Nephron (organoid): ENCODE data around the gene PJA1.
A peak's percentile ranks its signal among the peaks of the same experiment; 100 is the strongest.

Experiments used
- H3K27ac Mint-ChIP-seq, 3 experiments: 2 replicates each; pipeline ENCODE4 v1.8.0; 2020; ENCODE audit warnings: mixed read lengths in 3 of 3, mild to moderate bottlenecking in 2 of 3, moderate library complexity in 1 of 3
- H3K27me3 Mint-ChIP-seq: 2 replicates; pipeline ENCODE4 v1.8.0; 2021; ENCODE audit warnings: low read depth, mild to moderate bottlenecking, moderate library complexity, mixed read lengths
- H3K36me3 Mint-ChIP-seq: 2 replicates; pipeline ENCODE4 v1.8.0; 2020; ENCODE audit warnings: low read depth, mixed read lengths
- H3K4me1 Mint-ChIP-seq: 2 replicates; pipeline ENCODE4 v1.8.0; 2020; ENCODE audit warnings: mixed read lengths
- H3K4me3 Mint-ChIP-seq, 3 experiments: 2 replicates each; pipeline ENCODE4 v1.8.0; 2020; ENCODE audit warnings: mild to moderate bottlenecking in 3 of 3, mixed read lengths in 3 of 3, moderate library complexity in 2 of 3
- H3K9me3 Mint-ChIP-seq: 2 replicates; pipeline ENCODE4 v1.8.0; 2020; ENCODE audit warnings: mixed read lengths
- TF ChIP-seq, protein P1 (sequence below), 3 experiments: fragments of 200-600 bp; sonication (generic); IDR thresholded peaks; one replicate each; pipeline ENCODE4 v1.5.0; 2021; ENCODE audit warnings: antibody characterized with exemption in 3 of 3; ENCODE audit not compliant: unreplicated experiment in 3 of 3

PJA1 gene

DNA sequence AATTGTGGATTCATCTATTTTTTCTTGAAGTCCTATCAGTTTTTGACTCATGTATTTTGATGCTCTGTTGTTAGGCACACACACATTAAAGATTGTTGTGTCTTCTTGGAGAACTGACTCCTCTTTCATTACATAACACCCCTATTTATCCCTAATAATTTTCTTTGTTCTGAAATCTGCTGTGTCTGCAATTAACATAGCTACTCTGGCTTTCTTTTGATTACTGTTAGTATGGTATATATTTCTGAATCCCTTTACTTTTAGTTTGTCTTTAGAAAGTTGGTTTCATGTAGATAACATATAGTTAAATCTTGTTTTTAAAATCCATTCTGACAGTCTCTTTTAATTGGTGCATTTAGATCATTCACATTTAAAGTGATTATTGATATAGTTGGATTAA, 5.1 kb upstream of the PJA1 start:
- H3K36me3 Mint-ChIP-seq = no peaks in the 10 kb centered on the region
- H3K4me3 Mint-ChIP-seq = no peak overlapping the region
- TF ChIP-seq, protein P1, sequence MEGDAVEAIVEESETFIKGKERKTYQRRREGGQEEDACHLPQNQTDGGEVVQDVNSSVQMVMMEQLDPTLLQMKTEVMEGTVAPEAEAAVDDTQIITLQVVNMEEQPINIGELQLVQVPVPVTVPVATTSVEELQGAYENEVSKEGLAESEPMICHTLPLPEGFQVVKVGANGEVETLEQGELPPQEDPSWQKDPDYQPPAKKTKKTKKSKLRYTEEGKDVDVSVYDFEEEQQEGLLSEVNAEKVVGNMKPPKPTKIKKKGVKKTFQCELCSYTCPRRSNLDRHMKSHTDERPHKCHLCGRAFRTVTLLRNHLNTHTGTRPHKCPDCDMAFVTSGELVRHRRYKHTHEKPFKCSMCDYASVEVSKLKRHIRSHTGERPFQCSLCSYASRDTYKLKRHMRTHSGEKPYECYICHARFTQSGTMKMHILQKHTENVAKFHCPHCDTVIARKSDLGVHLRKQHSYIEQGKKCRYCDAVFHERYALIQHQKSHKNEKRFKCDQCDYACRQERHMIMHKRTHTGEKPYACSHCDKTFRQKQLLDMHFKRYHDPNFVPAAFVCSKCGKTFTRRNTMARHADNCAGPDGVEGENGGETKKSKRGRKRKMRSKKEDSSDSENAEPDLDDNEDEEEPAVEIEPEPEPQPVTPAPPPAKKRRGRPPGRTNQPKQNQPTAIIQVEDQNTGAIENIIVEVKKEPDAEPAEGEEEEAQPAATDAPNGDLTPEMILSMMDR (IDR thresholded peaks at IDR 0.05; ENCODE audit: unreplicated experiment in 3 of 3) = no peak
- H3K27me3 Mint-ChIP-seq = no peaks in the 10 kb centered on the region
- H3K9me3 Mint-ChIP-seq = peaks cover 8% of the 10 kb centered on the region
- H3K4me1 Mint-ChIP-seq = peaks cover 5% of the 10 kb centered on the region
- no peak overlapping the region for H3K27ac Mint-ChIP-seq

DNA sequence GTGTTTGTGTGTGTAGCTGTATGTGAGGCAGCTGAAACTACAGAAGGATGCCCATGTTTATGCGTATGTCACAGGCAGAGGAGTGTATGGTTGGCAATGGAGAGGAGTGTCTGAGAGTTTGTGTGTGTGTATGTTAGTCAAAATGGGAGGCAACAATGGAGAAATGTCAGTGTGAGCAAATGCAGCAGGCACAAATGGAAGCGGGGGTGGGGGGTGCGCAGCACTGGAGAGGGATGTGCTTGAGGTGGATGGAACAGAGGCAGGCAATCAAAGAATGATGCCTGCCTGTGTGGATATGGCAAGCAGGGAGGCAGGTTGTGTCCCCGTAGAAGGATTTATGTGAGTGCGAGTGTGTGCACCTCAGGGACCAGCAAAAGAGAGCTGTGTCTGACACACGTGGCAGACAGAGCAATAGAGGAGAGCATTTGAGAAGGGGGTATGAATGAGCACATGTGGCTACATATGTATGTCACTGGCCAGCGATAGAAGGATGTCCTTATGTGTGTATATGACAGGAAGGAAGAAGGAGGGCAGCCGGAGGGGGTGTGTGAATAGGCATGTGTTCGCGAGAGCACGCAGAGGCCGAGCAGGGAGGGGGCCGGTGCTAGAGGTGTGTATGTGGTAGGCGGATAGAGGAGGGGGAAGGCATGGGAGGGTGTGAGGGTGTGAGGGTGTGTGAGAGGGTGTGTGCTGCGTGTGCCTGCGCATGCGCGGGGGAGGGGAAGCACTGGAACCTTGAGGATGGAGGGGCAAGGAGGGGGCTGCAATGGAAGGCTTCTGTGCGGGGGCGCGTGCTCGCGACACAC, 1.1 kb downstream of the PJA1 start:
- peaks cover 46% of the 10 kb centered on the region for H3K4me1 Mint-ChIP-seq
- H3K4me3 Mint-ChIP-seq = peak overlapping the region; percentile 84 to 89 (median 88)
- no peaks in the 10 kb centered on the region for H3K27me3 Mint-ChIP-seq
- H3K36me3 Mint-ChIP-seq = peaks cover 39% of the 10 kb centered on the region
- H3K9me3 Mint-ChIP-seq = peaks cover 10% of the 10 kb centered on the region
- H3K27ac Mint-ChIP-seq = peak overlapping the region; percentile 48 to 79 (median 74)
- TF ChIP-seq, protein P1 (IDR thresholded peaks at IDR 0.05; ENCODE audit: unreplicated experiment in 3 of 3) = no peak

DNA sequence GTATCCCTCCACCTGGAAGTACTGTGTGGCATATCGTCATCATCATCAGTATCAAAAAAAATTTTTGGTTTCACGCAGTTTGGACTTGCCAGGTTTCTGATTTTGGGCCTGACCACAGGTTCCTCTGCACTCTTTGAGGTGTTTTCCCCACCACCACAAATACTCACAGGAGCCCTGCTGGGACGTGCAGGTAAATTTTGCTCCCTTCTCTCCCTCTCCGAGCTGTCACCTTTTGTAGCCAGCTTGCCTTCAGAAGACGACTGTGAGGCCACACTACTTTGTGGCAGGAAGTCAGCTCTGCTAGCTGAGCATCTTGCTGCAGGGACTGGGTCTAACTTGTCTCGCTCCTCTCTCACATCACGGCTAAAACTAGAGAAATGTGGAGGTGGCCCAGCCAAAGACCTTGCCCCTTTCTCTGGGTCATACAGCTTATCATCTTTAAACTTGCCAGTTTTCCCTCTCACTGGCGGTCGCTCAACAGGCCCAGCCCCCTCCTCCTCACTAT, 2.8 kb downstream of the PJA1 start:
- Mint-ChIP-seq H3K9me3 (peaks cover 5% of the 10 kb centered on the region), H3K27ac (peak overlapping the region in 1 of 3 experiments; percentile 22), H3K4me1 (peaks cover 56% of the 10 kb centered on the region)

DNA sequence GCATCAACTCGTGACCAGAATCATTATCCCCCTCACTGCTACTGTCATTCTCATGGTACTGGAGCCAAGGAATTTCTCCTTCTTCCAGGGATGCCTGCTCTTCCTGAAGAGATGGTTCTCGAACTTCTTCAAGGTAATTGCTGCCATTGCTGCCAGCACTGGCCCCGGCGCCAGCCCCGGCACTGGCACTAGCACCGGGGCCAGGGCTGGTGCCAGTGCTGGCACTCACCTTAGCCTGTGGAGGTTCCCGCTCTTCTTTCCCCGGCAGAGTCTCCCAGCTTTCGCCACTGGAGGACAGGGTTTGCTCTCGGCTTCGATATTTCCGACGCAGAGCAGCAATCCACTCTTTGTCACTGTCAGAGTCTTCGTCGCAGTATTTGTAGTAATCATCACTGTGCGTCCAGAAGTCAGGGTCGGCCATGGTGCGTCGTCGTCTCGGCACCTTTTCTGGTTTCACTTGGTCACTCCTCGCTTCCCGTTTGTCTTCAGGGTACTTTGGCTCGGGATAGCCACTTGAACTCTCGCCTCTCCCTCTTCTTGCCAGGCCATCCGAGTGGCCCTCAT, 3.4 kb downstream of the PJA1 start:
- Mint-ChIP-seq H3K9me3 (peaks cover 5% of the 10 kb centered on the region), H3K4me1 (peaks cover 56% of the 10 kb centered on the region), H3K27me3 (no peaks in the 10 kb centered on the region), H3K27ac (no peak overlapping the region), H3K4me3 (peak overlapping the region in 1 of 3 experiments; percentile 23), H3K36me3 (peaks cover 39% of the 10 kb centered on the region)
- TF ChIP-seq, protein P1 (IDR thresholded peaks at IDR 0.05; ENCODE audit: unreplicated experiment in 3 of 3) = no peak

More for the DNA sequence above, 2.8 kb downstream of the PJA1 start:
- no peaks in the 10 kb centered on the region for H3K27me3 Mint-ChIP-seq
- H3K4me3 Mint-ChIP-seq = peak overlapping the region; percentile 24 to 46 (median 44)
- TF ChIP-seq, protein P1 (IDR thresholded peaks at IDR 0.05; ENCODE audit: unreplicated experiment in 3 of 3) = no peak
- peaks cover 39% of the 10 kb centered on the region for H3K36me3 Mint-ChIP-seq

DNA sequence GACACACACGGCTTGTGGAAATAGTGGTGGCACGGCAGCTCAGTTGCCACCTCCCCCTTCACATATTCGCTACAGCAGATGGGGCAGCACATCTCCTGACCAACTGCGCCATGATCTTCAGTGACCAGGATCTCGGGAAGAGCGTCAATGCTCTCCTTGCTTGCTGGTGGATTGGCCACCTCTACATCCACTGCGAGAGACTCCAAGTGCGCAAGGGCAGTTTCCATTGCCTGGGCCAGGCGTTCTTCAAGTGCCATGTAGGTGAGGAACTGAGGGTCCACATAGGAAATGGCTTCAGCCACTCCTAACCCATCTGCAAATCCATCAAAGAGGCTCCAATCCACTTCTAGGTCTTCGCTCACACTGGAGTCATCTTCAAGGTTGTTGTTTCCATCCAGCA, 3.9 kb downstream of the PJA1 start:
- Mint-ChIP-seq H3K9me3 (peaks cover 5% of the 10 kb centered on the region), H3K27me3 (no peaks in the 10 kb centered on the region), H3K4me1 (peaks cover 57% of the 10 kb centered on the region), H3K27ac (no peak overlapping the region), H3K36me3 (peaks cover 39% of the 10 kb centered on the region), H3K4me3 (peak overlapping the region; percentile 10 to 24 (median 21))
- TF ChIP-seq, protein P1 (IDR thresholded peaks at IDR 0.05; ENCODE audit: unreplicated experiment in 3 of 3) = no peak
